Stimulated activated CD8-positive, alpha-beta memory T cell treated with anti-CD3 and anti-CD28 coated beads, Interleukin-7, amount 100 ng/mL, for 48 hours (primary cell): Measurements from ENCODE around the gene ABLIM2.

Source experiments
- DNase-seq, 2 donors: peaks; one replicate each; pipeline ENCODE4 v3.0.0-alpha.2; 2020; ENCODE audit warnings: low read depth in 1 of 2; ENCODE audit errors: extremely low read depth in 1 of 2

Gene ABLIM2

DNA sequence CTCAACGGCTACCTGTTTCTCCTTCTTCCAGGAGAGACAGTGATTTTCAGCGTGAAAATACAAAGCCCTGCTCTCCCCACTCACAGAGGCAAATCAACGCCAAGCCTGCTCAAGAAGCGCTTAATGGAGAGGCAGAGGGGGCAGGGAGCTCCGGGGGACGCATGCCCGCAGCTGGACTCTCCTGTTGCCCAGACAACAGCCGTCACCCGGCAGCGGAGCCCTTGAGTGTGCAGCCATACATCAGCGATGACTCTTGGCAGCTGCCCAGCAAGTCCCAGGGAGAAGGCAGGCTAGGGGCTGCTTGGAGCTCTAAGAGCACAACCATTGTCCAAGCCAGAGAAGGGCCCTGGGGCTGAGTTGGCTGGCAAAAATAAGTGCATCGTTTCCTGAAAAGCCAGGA is 148.0 kb downstream of the ABLIM2 start:
- DNase-seq, result no peak

DNA sequence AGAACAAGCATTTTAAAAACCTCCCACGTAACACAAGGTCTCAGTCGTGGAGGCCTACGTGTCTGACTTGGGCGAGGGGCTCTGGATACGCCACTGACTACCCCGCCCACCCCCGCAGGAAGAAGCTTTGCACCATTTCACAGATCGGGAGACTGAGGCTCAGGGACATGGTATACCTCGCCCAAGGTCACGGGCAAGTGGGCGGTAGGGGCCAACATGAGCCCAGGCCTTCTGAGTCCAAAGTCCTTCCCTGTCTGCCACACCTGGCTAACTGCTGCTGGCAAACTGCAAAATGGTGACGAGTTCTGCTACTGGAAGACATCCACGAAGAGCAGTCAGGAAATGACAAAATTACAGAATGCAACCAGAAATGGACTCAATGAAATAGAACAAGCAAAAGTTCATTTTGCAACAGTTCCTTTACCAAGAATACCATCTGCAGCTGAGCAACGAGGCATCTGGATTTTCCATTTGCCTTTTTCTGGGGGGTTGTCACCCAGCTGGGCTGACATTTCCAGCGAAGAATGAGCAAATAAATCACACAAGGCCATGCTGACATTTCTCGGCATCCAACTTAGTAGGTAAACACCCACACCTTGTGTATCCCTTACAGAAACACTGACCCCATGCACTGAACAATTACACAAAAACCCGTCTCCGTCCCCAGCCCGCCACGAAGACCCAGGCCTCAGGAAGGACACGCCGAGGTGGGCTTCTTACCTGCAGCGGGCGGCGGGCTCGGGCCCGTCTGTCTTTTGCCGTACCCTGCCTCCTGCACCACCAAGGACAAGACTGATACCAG is 148.7 kb downstream of the ABLIM2 start:
- no peak for DNase-seq

- DNase-seq, result no peak
These were observed 149.5 kb downstream of the ABLIM2 start for GRCh38 chr4:8009097-8009496.

GRCh38 chr4:8008391-8008790 is 150.2 kb downstream of the ABLIM2 start:
- no peak for DNase-seq

DNA sequence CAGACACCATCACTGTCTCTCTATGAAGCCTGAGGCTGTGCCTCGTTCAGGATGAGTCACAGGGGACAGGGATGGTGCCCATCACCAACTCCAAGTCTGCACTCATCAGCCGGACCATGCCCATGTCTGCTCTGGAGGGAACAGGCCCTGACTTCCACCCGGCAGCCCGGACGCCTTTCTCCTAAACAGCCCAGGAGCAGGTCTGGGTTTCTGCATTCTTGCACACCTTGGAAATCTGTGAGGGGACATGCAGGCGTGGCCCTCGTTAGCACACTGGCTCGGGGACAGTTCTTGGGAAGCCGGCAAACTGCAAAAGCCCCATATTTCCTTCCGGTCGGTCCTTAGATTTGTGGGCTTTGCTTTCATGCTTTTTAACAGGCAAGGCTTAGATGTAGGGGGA is 151.0 kb downstream of the ABLIM2 start:
- no peak for DNase-seq

- DNase-seq, result no peak
These were observed 152.1 kb downstream of the ABLIM2 start for GRCh38 chr4:8006471-8006870.

DNA sequence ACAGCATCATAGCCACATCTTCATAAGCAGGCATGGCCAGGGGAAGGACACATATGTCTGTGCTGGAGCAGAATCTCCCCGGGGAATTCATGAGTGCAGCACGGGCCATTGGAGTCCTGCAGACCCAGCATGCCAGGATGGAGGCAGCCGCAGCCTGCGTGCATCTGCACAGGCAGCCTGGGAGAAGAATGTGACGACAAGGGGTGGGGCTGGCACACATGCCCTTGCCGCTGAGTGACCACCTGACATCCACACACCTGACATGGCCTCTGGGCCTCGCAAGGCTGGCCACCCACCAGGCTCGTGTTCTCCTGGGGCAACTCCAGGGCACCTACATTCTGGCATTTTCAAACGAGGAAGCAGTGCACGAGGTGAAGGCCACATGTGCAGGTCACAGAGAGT is 152.8 kb downstream of the ABLIM2 start:
- no peak for DNase-seq

DNA sequence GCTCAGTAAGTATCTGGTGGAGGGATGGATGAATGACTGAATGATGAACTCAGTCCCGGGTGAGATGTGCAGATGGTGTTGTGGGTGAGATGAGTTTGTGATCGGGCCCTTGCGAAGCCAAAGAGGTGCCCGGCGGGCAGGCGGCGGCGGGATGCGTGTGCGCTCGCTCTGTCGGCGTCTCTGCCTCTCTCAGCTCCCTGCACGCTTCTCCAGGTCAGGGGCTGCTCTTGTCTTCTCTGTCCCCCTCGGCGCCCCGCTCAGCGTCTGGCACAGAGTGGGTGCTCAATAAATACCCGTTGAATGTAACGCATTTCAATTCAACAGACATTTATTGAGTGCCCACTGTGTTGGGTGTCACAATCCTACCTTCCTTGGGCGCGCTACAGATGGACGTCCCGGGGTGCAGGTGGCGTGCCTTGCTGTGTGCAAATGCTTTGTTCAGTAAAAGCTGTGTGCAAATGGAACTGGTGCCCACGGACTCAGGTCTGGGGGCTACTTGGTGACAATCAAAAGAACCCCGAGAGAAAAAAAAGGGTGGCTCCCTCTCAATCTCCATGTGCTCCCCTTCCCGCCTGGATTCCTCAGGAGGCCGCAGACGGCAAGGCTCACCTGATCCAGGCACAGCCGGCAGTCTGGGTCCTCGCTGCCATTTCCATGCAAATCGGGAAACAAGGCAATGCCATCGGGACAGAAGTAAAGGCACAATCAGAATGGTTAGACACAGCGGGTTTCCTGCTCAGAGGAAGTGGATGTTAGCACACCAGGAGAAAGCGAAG is 153.4 kb downstream of the ABLIM2 start:
- no peak for DNase-seq

DNA sequence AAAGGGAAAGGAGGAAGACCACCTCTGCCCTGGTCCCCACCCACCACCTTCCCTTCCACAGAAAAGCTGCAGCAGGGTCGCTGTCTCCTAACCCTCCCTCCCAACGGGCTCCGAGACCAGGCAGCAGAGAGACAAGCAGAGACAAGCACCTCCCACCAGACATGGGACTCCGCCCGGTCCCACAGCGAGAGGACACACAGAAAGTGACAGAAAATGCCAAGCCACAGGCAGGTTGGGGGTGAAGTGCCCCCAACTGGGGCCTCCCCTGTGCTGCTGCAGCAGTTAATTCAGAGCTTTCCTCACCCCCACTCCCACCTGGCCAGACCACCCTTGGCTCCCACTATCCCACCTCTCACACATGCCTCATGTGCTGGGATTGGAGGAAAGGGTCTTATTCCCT is 154.5 kb downstream of the ABLIM2 start:
- no peak for DNase-seq

GRCh38 chr4:8002525-8003309 is 155.9 kb downstream of the ABLIM2 start:
- no peak for DNase-seq

- no peak for DNase-seq
These were observed 156.9 kb downstream of the ABLIM2 start for GRCh38 chr4:8001564-8002355.

DNA sequence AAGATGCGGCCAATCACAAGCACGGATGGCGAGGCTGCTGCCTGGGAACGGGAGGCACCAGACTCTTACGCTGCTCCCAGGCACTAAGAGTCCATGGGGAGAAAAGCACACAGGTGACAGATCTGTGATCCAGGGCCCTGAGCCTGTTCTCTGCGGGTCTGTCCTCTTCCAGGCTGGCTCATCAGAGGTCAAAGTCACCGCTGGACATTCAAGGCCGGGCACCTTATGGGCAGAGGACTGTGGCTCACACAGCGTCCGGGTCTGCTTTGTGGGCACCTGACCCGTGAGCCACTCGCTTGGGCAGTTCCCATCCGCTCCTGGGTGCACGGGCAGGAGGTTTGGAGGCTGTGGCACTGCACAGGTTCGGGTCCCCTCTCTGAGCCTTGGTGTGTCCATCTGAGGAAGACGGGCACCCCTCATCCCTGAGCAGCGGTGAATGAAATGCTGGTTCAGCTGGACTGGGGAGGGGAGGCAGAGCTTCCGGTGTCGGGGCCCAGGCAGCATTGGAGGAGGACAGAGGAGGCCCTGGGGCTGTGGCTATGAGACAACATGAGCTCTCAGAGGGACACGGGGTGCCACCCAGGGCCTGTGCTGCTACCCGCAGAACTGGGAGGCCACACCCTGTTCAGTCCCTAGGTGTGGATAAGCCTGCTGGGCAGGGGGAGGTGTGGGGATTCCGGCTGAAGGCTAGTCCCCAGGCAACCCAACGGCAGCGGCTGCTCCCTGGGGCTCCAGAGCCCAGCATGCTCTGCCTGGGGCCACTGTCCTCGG is 157.7 kb downstream of the ABLIM2 start:
- DNase-seq, result no peak

GRCh38 chr4:8000247-8000646 is 158.4 kb downstream of the ABLIM2 start:
- DNase-seq, result no peak

DNA sequence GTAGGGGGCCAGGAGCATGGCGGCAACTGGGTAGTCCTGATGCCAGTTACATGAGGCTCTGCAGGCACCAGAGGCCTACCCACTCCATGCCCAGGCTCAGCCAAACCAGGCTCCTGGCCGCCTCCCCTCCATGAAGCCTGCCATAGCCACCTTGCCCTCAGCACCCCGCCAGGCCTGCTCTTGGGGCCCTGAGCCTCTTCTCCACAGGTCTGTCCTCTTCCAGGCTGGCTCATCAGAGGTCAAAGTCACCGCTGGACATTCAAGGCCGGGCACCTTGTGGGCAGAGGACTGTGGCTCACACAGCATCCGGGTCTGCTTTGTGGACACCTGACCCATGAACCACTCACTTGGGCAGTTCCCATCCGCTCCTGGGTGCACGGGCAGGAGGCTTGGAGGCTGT is 158.9 kb downstream of the ABLIM2 start:
- no peak for DNase-seq

- no peak for DNase-seq
These were observed 159.3 kb downstream of the ABLIM2 start for GRCh38 chr4:7999279-7999678.

GRCh38 chr4:7998447-7998846 is 160.2 kb downstream of the ABLIM2 start:
- DNase-seq, result no peak

DNA sequence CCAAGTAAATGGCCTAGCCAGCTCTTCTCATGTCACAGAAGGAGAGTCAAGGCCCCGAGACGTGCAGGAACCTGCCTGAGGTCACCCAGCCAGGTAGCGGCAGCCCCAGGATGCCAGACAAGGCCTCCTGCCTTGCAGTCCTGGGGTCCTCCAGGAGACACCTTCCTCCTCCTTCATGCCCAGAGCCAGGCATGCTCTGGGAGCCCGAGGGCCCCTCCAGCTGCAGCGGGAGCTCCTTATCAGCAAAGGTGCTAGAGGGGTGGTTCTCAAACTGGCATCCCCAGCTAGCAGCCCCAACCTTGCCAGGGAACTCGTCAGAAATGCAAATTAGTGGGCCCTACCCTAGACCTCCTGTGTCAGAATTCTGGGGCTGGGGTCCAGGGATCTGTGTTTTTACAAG is 162.7 kb downstream of the ABLIM2 start:
- no peak for DNase-seq

DNA sequence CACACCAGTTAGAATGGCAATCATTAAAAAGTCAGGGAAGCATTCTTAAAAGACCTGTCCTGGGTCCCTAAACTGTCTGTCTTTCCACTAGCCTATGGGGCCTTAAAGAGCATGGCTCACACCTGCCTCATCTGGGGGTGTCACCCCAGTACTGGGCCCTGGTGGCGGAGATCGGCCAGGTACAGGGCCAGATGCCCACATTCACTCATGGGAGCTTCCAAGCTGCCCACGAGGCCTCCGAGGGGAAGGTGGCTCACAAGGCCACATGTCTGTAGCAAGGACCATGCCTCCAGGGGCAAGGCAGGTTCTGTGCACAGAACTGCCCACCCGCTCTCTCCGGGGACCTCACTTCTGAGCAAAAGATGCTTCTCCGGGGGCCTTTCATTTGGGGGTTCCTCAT is 163.5 kb downstream of the ABLIM2 start:
- DNase-seq, result no peak

GRCh38 chr4:7993671-7994070 is 164.9 kb downstream of the ABLIM2 start:
- DNase-seq, result no peak

- no peak for DNase-seq
These were observed 165.8 kb downstream of the ABLIM2 start for GRCh38 chr4:7992846-7993245.
